Psoas muscle (tissue), 8 donors: ENCODE results near the gene CIBAR2. TPM values are rescaled to one million over a fixed set of nuclear protein-coding genes. Genes with fewer than 3 reads are reported as not detected.
A peak's percentile ranks its signal among the peaks of the same experiment; 100 is the strongest.

Experiments
- ATAC-seq, 4 donors: fragments of 200-7000 bp; cut with Tn5 transposase; one replicate each; pipeline ENCODE4 v1.9.1; 2020; ENCODE audit warnings: moderate library complexity in 3 of 4, mild to moderate bottlenecking in 2 of 4
- DNase-seq, 2 donors: peaks; one replicate each; pipeline ENCODE4 v3.0.0-alpha.2; 2020
- H3K27ac ChIP-seq: fragments of 200-600 bp; one replicate; pipeline ENCODE4 v1.8.0; 2022
- H3K27me3 ChIP-seq, 3 donors: fragments of 200-600 bp in 1 of 3; one replicate each; pipeline versions ENCODE4 v1.6.1 to v1.8.0; 2013 to 2022; ENCODE audit warnings: low read length in 2 of 3, mild to moderate bottlenecking in 2 of 3, moderate library complexity in 1 of 3; ENCODE audit not compliant: insufficient read depth in 3 of 3
- H3K36me3 ChIP-seq, 2 donors: fragments of 200-600 bp in 1 of 2; one replicate each; pipeline versions ENCODE4 v1.6.1 to v1.8.0; 2013 to 2022; ENCODE audit warnings: low read depth in 1 of 2, mild to moderate bottlenecking in 1 of 2, moderate library complexity in 1 of 2; ENCODE audit not compliant: insufficient read depth in 1 of 2
- H3K4me1 ChIP-seq: fragments of 200-600 bp; one replicate; pipeline ENCODE4 v1.8.0; 2022
- H3K4me3 ChIP-seq: fragments of 200-600 bp; one replicate; pipeline ENCODE4 v1.8.0; 2022; ENCODE audit warnings: mild to moderate bottlenecking
- H3K9me3 ChIP-seq: fragments of 200-600 bp; one replicate; pipeline ENCODE4 v1.8.0; 2022
- CTCF ChIP-seq: fragments of 200-600 bp; IDR thresholded peaks from one replicate; pipeline ENCODE4 v1.8.0; 2022; ENCODE audit warnings: antibody characterized with exemption
- WGBS, 3 donors: extraction: QIAGEN DNeasy Blood & Tissue Kit; methylation state at CpG; one replicate each; pipeline versions ENCODE4 v1.1.6 to v1.1.7; 2013; 5-methylcytosine and 5-hydroxymethylcytosine counted together
- intact Hi-C, 2 donors: fragments of 100-400 bp; cut with DNase I; formaldehyde crosslinking; loops; one replicate each; pipeline versions ENCODE4 v1.11.0 to v1.14.2; 2022
- polyA plus RNA-seq, 3 donors: library from polyadenylated mRNA; stranded (reverse); fragments of 200-250 nt; gene quantifications; one replicate each; pipeline ENCODE4 v1.2.3, GENCODE V29; 2013
- total RNA-seq, 4 donors: library from RNA; stranded (reverse); fragmentation: NEBNext Ultra II Directional in 2 of 4; extraction: Animal tissue kit (Norgen Biotek cat#: 25700) in 2 of 4; gene quantifications; one replicate each; pipeline versions ENCODE4 v1.2.1 to v1.2.4, GENCODE V29; 2021 to 2023
- donor health status: healthy with polysubstance abuse.
- donor health status: DM: no; HTN: no; CAD: no; lungs with moderate emphysema.
- donor health status: Bipolar disorder and iron deficiency.
- donor health status: healthy.
- donor health status: DM: yes; HTN: yes; CAD: no.
- donor health status: DM: no; HTN: no; CAD: no.
- donor health status: DM: no; HTN: no; CAD: no.
- donor health status: DM: yes; HTN: yes; CAD: no.

Gene CIBAR2
- total and polyA plus RNA-seq, 7 donors, result 0.36 TPM; not detected in 6

GRCh38 chr16:85133290-85133599, 21.0 kb upstream of the CIBAR2 start:
- Histone ChIP-seq H3K4me1 (peaks cover 35% of the 10 kb centered on the region), H3K9me3 (no peaks in the 10 kb centered on the region), H3K4me3 (no peak overlapping the region), H3K36me3 (no peaks in the 10 kb centered on the region), H3K27me3 (no peaks in the 10 kb centered on the region), H3K27ac (no peak overlapping the region)
- WGBS, 3 donors, result 94 to 100% (median 100%) methylated on average over 1 of the region's 1 CpG
- intact Hi-C loops, result no loop called here
- DNase-seq (no peak), ATAC-seq (no peak)
- TF ChIP-seq CTCF, result no peak

- Histone ChIP-seq H3K27ac (no peak overlapping the region), H3K4me3 (no peak overlapping the region), H3K9me3 (no peaks in the 10 kb centered on the region), H3K27me3 (no peaks in the 10 kb centered on the region), H3K36me3 (no peaks in the 10 kb centered on the region), H3K4me1 (peaks cover 35% of the 10 kb centered on the region)
- intact Hi-C loops, result no loop called here
- DNase-seq (no peak), ATAC-seq (no peak)
- no peak for TF ChIP-seq CTCF
- 93 to 97% (median 94%) methylated on average over 20 of the region's 20 CpGs for WGBS, 3 donors
These were observed 20.4 kb upstream of the CIBAR2 start for GRCh38 chr16:85132456-85133289.

- intact Hi-C loops, result no loop called here
These were observed 18.4 kb upstream of the CIBAR2 start for GRCh38 chr16:85130705-85131028.

GRCh38 chr16:85129876-85130704, 17.8 kb upstream of the CIBAR2 start:
- H3K4me1 ChIP-seq, result peaks cover 49% of the 10 kb centered on the region
- DNase-seq (no peak), ATAC-seq (no peak)
- 36 to 45% (median 41%) methylated on average over 15 of the region's 15 CpGs for WGBS, 3 donors
- peak overlapping the region; percentile 70 for H3K27ac ChIP-seq
- no peak overlapping the region for H3K4me3 ChIP-seq
- TF ChIP-seq CTCF, result no peak
- no peaks in the 10 kb centered on the region for H3K36me3 ChIP-seq
- no peaks in the 10 kb centered on the region for H3K27me3 ChIP-seq
- no peaks in the 10 kb centered on the region for H3K9me3 ChIP-seq
- intact Hi-C loops, result loop anchor here in 1 of 2 donors (5.0 kb wide), 1 partner anchor 32 kb away; no protein-coding TSS in a partner anchor

More at GRCh38 chr16:85130705-85131028, 18.4 kb upstream of the CIBAR2 start:
- H3K27ac ChIP-seq, result peak overlapping the region; percentile 70
- peaks cover 46% of the 10 kb centered on the region for H3K4me1 ChIP-seq
- no peaks in the 10 kb centered on the region for H3K36me3 ChIP-seq
- TF ChIP-seq CTCF, result no peak
- WGBS, 3 donors, result 50 to 66% (median 53%) methylated on average over 5 of the region's 5 CpGs
- H3K9me3 ChIP-seq, result no peaks in the 10 kb centered on the region
- ATAC-seq, result no peak
- no peaks in the 10 kb centered on the region for H3K27me3 ChIP-seq
- no peak for DNase-seq
- H3K4me3 ChIP-seq, result no peak overlapping the region
